ENCODE data around the gene PRMT7. TPM values are rescaled to one million over a fixed set of nuclear protein-coding genes. Genes with fewer than 3 reads are reported as not detected.

PRMT7 gene
- total RNA-seq, 1 donor from 2014 or later = 25.6 TPM

GRCh38 chr16:68403704-68404103 is 92.9 kb downstream of the PRMT7 start:
- no peaks in the 10 kb centered on the region for H3K4me1 ChIP-seq
- intact Hi-C loops (cut with micrococcal nuclease) = no loop called here
- no peaks in the 10 kb centered on the region for H3K36me3 ChIP-seq
- TF ChIP-seq CTCF (IDR thresholded peaks at IDR 0.05; ENCODE audit: borderline replicate concordance) = no peak
- peaks cover 23% of the 10 kb centered on the region for H3K27me3 ChIP-seq (ENCODE audit: low read depth)
- no peak overlapping the region for H3K4me3 ChIP-seq
- no peaks in the 10 kb centered on the region for H3K9me3 ChIP-seq (replicated peaks)
- H3K27ac ChIP-seq (replicated peaks) = no peak overlapping the region
- DNase-seq = no peak

- no peak for TF ChIP-seq CTCF (IDR thresholded peaks at IDR 0.05; ENCODE audit: borderline replicate concordance)
- intact Hi-C loops (cut with micrococcal nuclease) = no loop called here
- Histone ChIP-seq H3K27me3 (ENCODE audit: low read depth) (peaks cover 35% of the 10 kb centered on the region), H3K4me3 (no peak overlapping the region), H3K27ac (replicated peaks) (no peak overlapping the region), H3K4me1 (no peaks in the 10 kb centered on the region), H3K36me3 (no peaks in the 10 kb centered on the region), H3K9me3 (replicated peaks) (no peaks in the 10 kb centered on the region)
- DNase-seq = no peak
Measured at GRCh38 chr16:68404736-68405345, 94.0 kb downstream of the PRMT7 start.

- no peaks in the 10 kb centered on the region for H3K4me1 ChIP-seq
- H3K36me3 ChIP-seq = no peaks in the 10 kb centered on the region
- H3K4me3 ChIP-seq = no peak overlapping the region
- peaks cover 47% of the 10 kb centered on the region for H3K27me3 ChIP-seq (ENCODE audit: low read depth)
- intact Hi-C loops (cut with micrococcal nuclease) = no loop called here
- H3K9me3 ChIP-seq (replicated peaks) = no peaks in the 10 kb centered on the region
- DNase-seq = no peak
- TF ChIP-seq CTCF (IDR thresholded peaks at IDR 0.05; ENCODE audit: borderline replicate concordance) = no peak
- no peak overlapping the region for H3K27ac ChIP-seq (replicated peaks)
Measured at GRCh38 chr16:68406458-68407152, 95.8 kb downstream of the PRMT7 start.

Other genes with a start within 250 kb of the PRMT7 start
- 20.9 TPM for gene NFATC3, start 225.6 kb upstream of the PRMT7 start, total RNA-seq
- 0.14 TPM for gene ESRP2, start 74.9 kb upstream of the PRMT7 start, total RNA-seq
- 35.5 TPM for gene PLA2G15, start 65.6 kb upstream of the PRMT7 start, total RNA-seq
- gene SLC7A6, start 46.5 kb upstream of the PRMT7 start, total RNA-seq = 44.2 TPM
- gene SLC7A6OS, start 73 bp upstream of the PRMT7 start, total RNA-seq = 13.6 TPM
- 0.16 TPM for gene SMPD3, start 137.5 kb downstream of the PRMT7 start, total RNA-seq
- 11.0 TPM for gene ZFP90, start 228.3 kb downstream of the PRMT7 start, total RNA-seq